Measurements from ENCODE around the gene IL1RAPL1. TPM values are rescaled to one million over a fixed set of nuclear protein-coding genes. Genes with fewer than 3 reads are reported as not detected.
A peak's percentile ranks its signal among the peaks of the same experiment; 100 is the strongest.

IL1RAPL1 gene
- total RNA-seq, 1 donor from 2014 or later, result not detected

DNA sequence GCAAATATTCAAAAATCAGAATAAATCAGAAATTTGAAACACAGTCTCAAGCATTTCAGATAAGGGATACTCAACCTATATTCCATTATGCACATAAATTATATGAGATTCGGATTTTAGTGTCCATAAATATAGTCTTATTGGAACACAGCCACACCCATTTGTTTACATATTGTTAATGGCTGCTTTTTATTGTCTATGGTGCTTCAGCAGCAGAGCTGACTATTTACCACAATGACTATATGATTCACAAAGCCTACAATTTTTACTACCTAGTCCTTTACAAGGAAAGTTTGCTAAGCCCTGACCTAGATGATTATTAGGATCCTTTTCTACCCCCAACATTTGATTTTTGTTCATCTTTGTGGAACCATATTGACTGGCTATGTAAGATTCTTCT lies 63.9 kb downstream of the IL1RAPL1 start:
- no peak for DNase-seq (ENCODE audit: low read depth)
- TF ChIP-seq, protein P1, sequence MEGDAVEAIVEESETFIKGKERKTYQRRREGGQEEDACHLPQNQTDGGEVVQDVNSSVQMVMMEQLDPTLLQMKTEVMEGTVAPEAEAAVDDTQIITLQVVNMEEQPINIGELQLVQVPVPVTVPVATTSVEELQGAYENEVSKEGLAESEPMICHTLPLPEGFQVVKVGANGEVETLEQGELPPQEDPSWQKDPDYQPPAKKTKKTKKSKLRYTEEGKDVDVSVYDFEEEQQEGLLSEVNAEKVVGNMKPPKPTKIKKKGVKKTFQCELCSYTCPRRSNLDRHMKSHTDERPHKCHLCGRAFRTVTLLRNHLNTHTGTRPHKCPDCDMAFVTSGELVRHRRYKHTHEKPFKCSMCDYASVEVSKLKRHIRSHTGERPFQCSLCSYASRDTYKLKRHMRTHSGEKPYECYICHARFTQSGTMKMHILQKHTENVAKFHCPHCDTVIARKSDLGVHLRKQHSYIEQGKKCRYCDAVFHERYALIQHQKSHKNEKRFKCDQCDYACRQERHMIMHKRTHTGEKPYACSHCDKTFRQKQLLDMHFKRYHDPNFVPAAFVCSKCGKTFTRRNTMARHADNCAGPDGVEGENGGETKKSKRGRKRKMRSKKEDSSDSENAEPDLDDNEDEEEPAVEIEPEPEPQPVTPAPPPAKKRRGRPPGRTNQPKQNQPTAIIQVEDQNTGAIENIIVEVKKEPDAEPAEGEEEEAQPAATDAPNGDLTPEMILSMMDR (conservative IDR thresholded peaks at IDR 0.05; ENCODE audit: low read depth, low read length), result no peak
- H3K4me3 ChIP-seq (ENCODE audit: low read depth, low read length), result no peak overlapping the region

DNA sequence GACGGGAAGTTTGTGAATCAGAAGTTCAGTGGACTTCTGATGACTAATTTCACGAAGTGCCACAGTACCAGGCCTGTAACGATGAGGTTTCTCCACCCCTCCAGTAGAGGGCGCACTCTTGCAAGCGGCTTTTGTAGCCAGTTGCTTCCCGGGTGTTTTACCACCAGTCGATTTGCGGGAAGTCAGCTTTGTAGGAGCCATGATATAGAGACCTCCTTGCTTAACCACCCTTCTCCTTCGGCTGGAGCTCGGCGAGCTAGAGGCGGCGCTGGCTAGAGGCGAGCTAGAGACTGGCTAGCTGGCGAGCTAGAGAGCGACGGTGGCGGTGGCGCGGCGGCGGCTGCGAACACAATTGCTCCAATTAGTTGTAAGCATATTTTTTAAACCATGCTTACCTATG lies 72.0 kb downstream of the IL1RAPL1 start:
- DNase-seq (ENCODE audit: low read depth), result no peak
- TF ChIP-seq, protein P1 (conservative IDR thresholded peaks at IDR 0.05; ENCODE audit: low read depth, low read length), result peak; percentile 42
- no peak overlapping the region for H3K4me3 ChIP-seq (ENCODE audit: low read depth, low read length)

DNA sequence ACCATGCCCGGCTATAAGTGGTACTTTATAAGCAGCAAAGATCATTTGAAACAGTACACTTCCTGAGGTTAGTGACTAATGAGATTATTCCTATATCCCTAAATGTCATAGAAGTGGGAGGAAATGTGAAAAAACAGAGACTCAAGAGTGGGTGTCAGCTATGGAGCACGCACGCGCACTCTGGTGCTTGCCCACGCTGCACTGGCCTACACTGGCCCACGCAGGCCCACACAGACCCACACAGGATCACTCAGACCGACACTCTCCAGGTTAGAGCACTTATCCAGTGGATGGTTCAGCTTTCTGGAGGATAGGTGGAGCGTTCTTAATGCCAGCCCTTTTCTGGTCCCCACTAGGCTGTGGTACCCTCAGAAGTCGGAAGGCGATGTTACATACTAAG lies 78.5 kb downstream of the IL1RAPL1 start:
- no peak overlapping the region for H3K4me3 ChIP-seq (ENCODE audit: low read depth, low read length)
- TF ChIP-seq, protein P1 (conservative IDR thresholded peaks at IDR 0.05; ENCODE audit: low read depth, low read length), result no peak
- DNase-seq (ENCODE audit: low read depth), result no peak

DNA sequence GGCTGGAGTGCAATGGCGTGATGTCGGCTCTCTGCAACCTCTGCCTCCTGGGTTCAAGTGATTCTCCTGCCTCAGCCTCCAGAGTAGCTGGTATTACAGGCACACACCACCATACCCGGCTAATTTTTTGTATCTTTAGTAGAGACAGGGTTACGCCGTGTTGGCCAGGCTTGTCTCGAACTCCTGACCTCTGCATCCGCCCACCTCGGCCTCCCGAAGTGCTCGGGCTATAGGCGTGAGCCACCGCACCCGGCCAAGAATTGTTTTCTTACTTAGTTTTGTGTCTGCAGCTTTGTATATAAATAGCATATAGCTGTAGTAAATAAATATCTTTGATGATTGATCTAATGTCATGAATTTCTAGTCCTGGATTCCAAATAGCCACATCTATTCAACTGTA lies 81.1 kb downstream of the IL1RAPL1 start:
- TF ChIP-seq, protein P1 (conservative IDR thresholded peaks at IDR 0.05; ENCODE audit: low read depth, low read length), result no peak
- no peak overlapping the region for H3K4me3 ChIP-seq (ENCODE audit: low read depth, low read length)
- DNase-seq (ENCODE audit: low read depth), result no peak

DNA sequence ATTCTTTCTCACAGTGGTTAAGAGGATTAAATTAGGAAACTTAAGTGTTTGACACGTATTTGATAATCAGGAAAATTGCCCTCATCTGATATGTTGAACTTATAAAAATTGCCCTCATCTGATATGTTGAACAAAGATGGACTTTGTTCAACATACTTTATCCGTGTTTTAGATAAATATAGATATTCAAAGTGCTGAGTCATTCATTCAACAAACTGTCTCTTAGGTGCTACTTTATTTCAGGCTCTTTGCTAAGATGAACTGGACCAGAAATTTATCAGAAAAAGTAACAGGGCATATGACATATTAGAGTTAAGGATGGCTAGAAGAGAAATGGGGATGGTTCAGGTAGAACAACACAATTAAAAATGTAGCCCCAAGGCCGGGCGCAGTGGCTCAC lies 81.7 kb downstream of the IL1RAPL1 start:
- no peak overlapping the region for H3K4me3 ChIP-seq (ENCODE audit: low read depth, low read length)
- TF ChIP-seq, protein P1 (conservative IDR thresholded peaks at IDR 0.05; ENCODE audit: low read depth, low read length), result no peak
- no peak for DNase-seq (ENCODE audit: low read depth)

DNA sequence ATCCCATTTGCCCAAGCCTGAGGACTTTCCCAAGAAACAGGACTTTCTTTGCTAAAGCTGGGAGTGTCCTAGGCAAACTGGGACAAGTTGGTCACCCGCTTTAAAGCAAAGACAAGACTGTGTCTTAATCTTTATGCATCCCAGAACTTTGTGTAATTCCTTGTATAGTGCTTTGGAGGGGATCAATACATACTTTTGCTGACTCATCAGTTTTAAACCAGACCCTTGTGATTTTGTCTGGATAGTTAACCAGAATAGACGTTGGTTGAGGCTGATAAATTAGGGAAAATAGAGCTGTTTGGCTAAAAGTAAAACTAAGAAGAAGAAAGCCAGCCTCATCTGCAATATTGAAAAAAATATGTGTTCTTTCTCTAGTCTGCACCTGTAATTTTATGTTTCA lies 82.8 kb downstream of the IL1RAPL1 start:
- DNase-seq (ENCODE audit: low read depth), result no peak
- TF ChIP-seq, protein P1 (conservative IDR thresholded peaks at IDR 0.05; ENCODE audit: low read depth, low read length), result no peak
- H3K4me3 ChIP-seq (ENCODE audit: low read depth, low read length), result no peak overlapping the region

DNA sequence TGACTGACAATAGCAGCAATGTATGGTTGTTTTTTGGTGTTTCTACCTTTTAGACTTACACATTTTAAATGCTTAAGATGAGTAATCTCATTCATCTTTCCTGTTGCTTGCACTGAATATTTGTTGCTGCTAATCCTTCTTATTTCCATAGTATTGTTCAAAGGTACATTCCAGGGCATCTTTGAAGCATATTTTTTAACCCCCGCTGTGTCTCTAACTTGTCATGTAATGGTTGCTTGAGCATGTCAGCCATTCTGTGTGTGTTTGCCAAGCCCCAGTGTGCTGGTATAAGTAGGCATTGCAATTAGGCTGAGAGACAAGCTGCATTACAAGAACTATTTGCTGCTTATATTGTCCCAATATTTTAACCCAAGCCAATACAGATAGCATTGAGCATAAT lies 87.9 kb downstream of the IL1RAPL1 start:
- no peak overlapping the region for H3K4me3 ChIP-seq (ENCODE audit: low read depth, low read length)
- DNase-seq (ENCODE audit: low read depth), result no peak
- TF ChIP-seq, protein P1 (conservative IDR thresholded peaks at IDR 0.05; ENCODE audit: low read depth, low read length), result no peak

Measured in epithelial cell of proximal tubule (primary cell).